Astrocyte of the hippocampus (primary cell): Measurements from ENCODE around the gene SSMEM1.
"Not testable (repeated sequence)": the region's sequence is repeated elsewhere in the genome, so short reads cannot be mapped to it uniquely, and the experiment has no call there.

Source experiments
- DNase-seq: peaks from one replicate; pipeline ENCODE4 v3.0.0; 2011; ENCODE audit warnings: low read depth, low spot score

The SSMEM1 gene

GRCh38 chr7:130210181-130210935 is 2.7 kb downstream of the SSMEM1 start:
- DNase-seq: peak; percentile 30

- DNase-seq: no peak
Observed at GRCh38 chr7:130213828-130214227, 6.2 kb downstream of the SSMEM1 start.

- DNase-seq: no peak
Observed at GRCh38 chr7:130216025-130216424, 8.4 kb downstream of the SSMEM1 start.

GRCh38 chr7:130216750-130217149 is 9.1 kb downstream of the SSMEM1 start:
- DNase-seq: no peak

- DNase-seq: no peak
Observed at GRCh38 chr7:130218806-130219620, 11.4 kb downstream of the SSMEM1 start.

GRCh38 chr7:130219871-130220270 is 12.2 kb downstream of the SSMEM1 start:
- DNase-seq: no peak

GRCh38 chr7:130221746-130222145 is 14.1 kb downstream of the SSMEM1 start:
- DNase-seq: no peak

- no peak for DNase-seq
Observed at GRCh38 chr7:130223646-130224045, 16.0 kb downstream of the SSMEM1 start.

GRCh38 chr7:130224210-130224609 is 16.6 kb downstream of the SSMEM1 start:
- no peak for DNase-seq

- DNase-seq: not testable (repeated sequence)
Observed at GRCh38 chr7:130224923-130225322, 17.3 kb downstream of the SSMEM1 start.

GRCh38 chr7:130226333-130226732 is 18.7 kb downstream of the SSMEM1 start:
- no peak for DNase-seq

- DNase-seq: no peak
Observed at GRCh38 chr7:130227883-130228575, 20.4 kb downstream of the SSMEM1 start.

- DNase-seq: no peak
Observed at GRCh38 chr7:130228840-130229502, 21.3 kb downstream of the SSMEM1 start.

GRCh38 chr7:130229981-130230380 is 22.3 kb downstream of the SSMEM1 start:
- DNase-seq: not testable (repeated sequence)

- DNase-seq: no peak
Observed at GRCh38 chr7:130231792-130232191, 24.1 kb downstream of the SSMEM1 start.

GRCh38 chr7:130232209-130232608 is 24.5 kb downstream of the SSMEM1 start:
- no peak for DNase-seq

GRCh38 chr7:130234078-130234477 is 26.4 kb downstream of the SSMEM1 start:
- no peak for DNase-seq

- not testable (repeated sequence) for DNase-seq
Observed at GRCh38 chr7:130236361-130236760, 28.7 kb downstream of the SSMEM1 start.

GRCh38 chr7:130240240-130240639 is 32.6 kb downstream of the SSMEM1 start:
- DNase-seq: no peak

- peak; percentile 59 for DNase-seq
Observed at GRCh38 chr7:130242198-130243014, 34.7 kb downstream of the SSMEM1 start.

GRCh38 chr7:130243486-130243885 is 35.8 kb downstream of the SSMEM1 start:
- peak; percentile 11 for DNase-seq
